Measurements from ENCODE around the gene TRPM8.
"Not testable (repeated sequence)": the region's sequence is repeated elsewhere in the genome, so short reads cannot be mapped to it uniquely, and the experiment has no call there.

Gene TRPM8

GRCh38 chr2:233936089-233936488, 18.9 kb downstream of the TRPM8 start:
- DNase-seq, result no peak

- DNase-seq, result peak in 2 of 58 donors; percentile 3 to 4
These were observed 21.6 kb downstream of the TRPM8 start for GRCh38 chr2:233938676-233939370.

- no peak for DNase-seq
These were observed 23.5 kb downstream of the TRPM8 start for GRCh38 chr2:233940376-233941276.

GRCh38 chr2:233942731-233943130, 25.6 kb downstream of the TRPM8 start:
- DNase-seq, result no peak

GRCh38 chr2:233944269-233944668, 27.1 kb downstream of the TRPM8 start:
- no peak for DNase-seq

- DNase-seq, result no peak
These were observed 27.5 kb downstream of the TRPM8 start for GRCh38 chr2:233944722-233945121.

GRCh38 chr2:233945146-233945545, 28.0 kb downstream of the TRPM8 start:
- no peak for DNase-seq

GRCh38 chr2:233950078-233950825, 33.1 kb downstream of the TRPM8 start:
- no peak for DNase-seq

GRCh38 chr2:233952335-233952734, 35.2 kb downstream of the TRPM8 start:
- no peak for DNase-seq

- DNase-seq, result no peak
These were observed 36.1 kb downstream of the TRPM8 start for GRCh38 chr2:233953087-233953801.

- DNase-seq, result no peak
These were observed 43.0 kb downstream of the TRPM8 start for GRCh38 chr2:233960203-233960602.

- DNase-seq, result no peak
These were observed 44.7 kb downstream of the TRPM8 start for GRCh38 chr2:233961905-233962304.

- DNase-seq, result no peak
These were observed 47.4 kb downstream of the TRPM8 start for GRCh38 chr2:233964581-233964980.

GRCh38 chr2:233965032-233965603, 47.9 kb downstream of the TRPM8 start:
- no peak for DNase-seq

GRCh38 chr2:233965646-233966045, 48.5 kb downstream of the TRPM8 start:
- not testable (repeated sequence) for DNase-seq

GRCh38 chr2:233966388-233966787, 49.2 kb downstream of the TRPM8 start:
- DNase-seq, result peak in 34 of 58 donors; percentile 4 to 62 (median 22)

GRCh38 chr2:233967164-233967563, 50.0 kb downstream of the TRPM8 start:
- DNase-seq, result no peak

GRCh38 chr2:233968556-233968955, 51.4 kb downstream of the TRPM8 start:
- no peak for DNase-seq

- not testable (repeated sequence) for DNase-seq
These were observed 55.3 kb downstream of the TRPM8 start for GRCh38 chr2:233972460-233972859.

- DNase-seq, result no peak
These were observed 55.9 kb downstream of the TRPM8 start for GRCh38 chr2:233972941-233973575.

All from anterior cingulate cortex (tissue), 58 donors.